Inflammatory macrophage treated with lipopolysaccharide for 1 hour (primary cell): Measurements from ENCODE around the gene C12orf43.
"Not testable (repeated sequence)": the region's sequence is repeated elsewhere in the genome, so short reads cannot be mapped to it uniquely, and the experiment has no call there.

Experiments
- DNase-seq, 2 donors: peaks; one replicate each; pipeline ENCODE4 v3.0.0-alpha.2; 2020 to 2022

The C12orf43 gene, protein sequence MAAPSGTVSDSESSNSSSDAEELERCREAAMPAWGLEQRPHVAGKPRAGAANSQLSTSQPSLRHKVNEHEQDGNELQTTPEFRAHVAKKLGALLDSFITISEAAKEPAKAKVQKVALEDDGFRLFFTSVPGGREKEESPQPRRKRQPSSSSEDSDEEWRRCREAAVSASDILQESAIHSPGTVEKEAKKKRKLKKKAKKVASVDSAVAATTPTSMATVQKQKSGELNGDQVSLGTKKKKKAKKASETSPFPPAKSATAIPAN

DNA sequence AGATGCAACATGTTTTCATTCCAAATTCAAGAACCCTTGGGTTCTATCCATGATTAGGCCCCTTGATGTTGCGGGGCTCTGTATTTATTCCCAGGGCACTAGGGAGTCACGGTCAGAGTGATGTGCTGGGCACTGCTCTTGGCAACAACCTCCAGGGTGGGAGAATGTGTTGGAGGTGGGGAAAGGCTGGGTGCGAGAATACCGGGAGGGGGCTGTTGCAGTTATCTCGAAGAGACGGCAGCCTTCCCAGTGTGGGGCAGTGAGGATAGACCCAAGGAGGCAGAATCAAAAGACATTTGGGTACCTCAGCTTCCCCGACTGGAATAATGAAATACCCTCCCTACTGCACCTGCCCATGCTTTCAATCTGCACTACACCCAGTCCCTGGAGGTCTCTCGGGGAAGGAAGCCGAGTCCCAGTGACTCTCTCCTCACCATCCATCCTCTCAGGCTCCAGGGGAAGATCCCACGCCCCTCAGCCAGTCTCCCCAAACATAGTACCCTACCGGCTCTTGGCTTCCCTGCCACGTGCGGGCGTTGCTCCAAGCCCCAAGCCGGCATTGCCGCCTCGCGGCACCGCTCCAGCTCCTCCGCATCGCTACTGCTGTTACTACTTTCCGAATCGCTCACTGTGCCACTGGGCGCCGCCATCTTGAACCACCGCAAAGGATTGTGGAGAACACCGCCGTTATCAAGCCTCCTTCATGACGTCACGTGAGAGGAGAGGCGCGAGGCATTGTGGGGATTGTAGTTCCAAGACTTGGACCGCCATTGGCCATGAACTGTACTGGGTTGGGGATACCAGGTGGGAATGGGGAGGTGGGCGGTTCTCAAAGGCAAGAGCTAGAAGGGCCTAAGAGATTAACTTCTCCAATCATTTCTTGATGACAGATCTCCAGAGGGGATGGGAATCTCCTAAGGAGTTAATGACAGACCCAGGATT is at the start of gene C12orf43:
C12orf43 (minus strand) TSS at position 663 of the 942 bp plus-strand sequence; CDS start at position 650, 13 bp downstream.
- peak; percentile 84 to 97 for DNase-seq

- no peak for DNase-seq
Measured at GRCh38 chr12:121065345-121065744, 49.1 kb upstream of the C12orf43 start.

DNA sequence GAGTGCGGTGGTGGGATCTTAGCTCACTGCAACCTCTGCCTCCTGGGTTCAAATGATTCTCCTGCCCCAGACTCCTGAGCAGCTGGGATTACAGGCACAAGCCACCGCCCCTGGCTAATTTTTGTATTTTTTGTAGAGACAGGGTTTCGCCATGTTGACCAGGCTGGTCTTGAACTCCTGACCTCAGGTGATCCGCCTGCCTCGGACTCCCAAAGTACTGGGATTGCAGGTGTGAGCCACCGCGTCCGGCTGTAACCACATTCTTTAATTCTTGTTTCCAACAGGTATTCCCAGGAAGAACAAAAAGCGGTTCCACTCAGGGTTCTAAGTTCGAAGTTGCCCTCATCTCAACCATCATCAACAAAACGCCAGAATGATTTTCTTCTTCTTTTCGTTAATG is 48.3 kb upstream of the C12orf43 start:
- DNase-seq, result not testable (repeated sequence)

- no peak for DNase-seq
Measured at GRCh38 chr12:121064116-121064515, 47.8 kb upstream of the C12orf43 start.

- DNase-seq, result no peak
Measured at GRCh38 chr12:121062391-121063045, 46.2 kb upstream of the C12orf43 start.

- DNase-seq, result peak; percentile 17 to 38
Measured at GRCh38 chr12:121061831-121062230, 45.5 kb upstream of the C12orf43 start.

- peak; percentile 69 to 90 for DNase-seq
Measured at GRCh38 chr12:121060149-121061001, 44.1 kb upstream of the C12orf43 start.

DNA sequence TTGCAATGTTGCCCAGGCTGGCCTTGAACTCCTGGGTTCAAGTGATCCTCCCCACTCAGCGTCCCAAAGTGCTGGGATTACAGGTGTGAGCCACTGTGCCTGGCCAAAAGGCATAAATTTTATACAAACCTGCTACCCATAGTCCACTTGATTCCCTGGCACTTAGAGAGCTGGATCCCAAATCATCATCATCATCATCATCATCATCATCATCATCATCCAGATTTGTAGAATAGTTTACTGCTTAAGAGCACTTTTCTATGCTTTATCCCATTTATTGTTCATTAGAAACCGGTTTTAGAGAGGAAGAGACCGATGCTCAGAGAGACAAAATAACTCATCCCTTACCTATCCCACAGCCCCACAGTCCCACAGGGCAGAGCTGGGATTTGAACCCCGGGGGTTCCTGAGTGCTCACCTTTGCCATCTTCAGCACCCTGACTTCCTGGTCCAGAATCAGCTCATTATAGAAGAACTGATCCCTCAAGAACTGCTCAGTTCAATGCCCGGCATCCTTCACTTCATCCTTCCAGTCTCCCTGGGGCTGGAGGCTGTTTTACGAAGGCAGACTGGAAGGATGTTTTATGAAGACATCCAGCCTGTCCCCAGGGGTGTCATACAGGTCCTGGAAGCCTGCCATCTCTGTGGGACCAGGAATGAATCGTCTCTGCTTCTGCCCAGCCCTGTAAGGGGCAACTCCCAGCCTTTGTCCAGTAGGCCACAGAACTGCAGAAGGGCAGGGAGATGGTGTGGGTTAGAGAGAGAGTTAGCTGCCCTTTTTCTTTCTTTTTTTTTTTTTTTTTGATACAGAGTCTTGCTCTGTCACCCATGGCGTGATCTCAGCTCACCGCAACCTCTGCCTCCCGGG is 43.0 kb upstream of the C12orf43 start:
- DNase-seq, result no peak

DNA sequence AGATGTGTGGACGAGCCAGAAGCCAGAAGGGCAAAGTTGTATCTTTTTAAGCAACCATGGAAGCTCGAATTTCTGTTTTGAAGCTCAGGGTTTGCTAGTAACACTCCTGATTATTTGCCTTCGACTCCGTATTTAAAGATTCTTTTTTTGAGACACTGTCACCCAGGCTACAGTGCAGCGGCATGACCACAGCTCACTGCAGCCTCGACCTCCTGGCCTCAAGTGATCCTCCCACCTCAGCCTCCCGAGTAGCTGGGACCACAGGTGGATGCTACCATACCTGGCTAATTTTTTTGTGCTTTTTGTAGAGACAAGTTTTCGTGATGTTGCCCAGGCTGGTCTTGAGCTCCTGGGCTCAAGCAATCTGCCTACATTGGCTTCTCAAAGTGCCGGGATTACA is 41.5 kb upstream of the C12orf43 start:
- no peak for DNase-seq

- no peak for DNase-seq
Measured at GRCh38 chr12:121053706-121054105, 37.4 kb upstream of the C12orf43 start.

- DNase-seq, result no peak
Measured at GRCh38 chr12:121050725-121051124, 34.4 kb upstream of the C12orf43 start.

- DNase-seq, result no peak
Measured at GRCh38 chr12:121048442-121048841, 32.2 kb upstream of the C12orf43 start.

GRCh38 chr12:121047400-121047799 is 31.1 kb upstream of the C12orf43 start:
- DNase-seq, result not testable (repeated sequence)

DNA sequence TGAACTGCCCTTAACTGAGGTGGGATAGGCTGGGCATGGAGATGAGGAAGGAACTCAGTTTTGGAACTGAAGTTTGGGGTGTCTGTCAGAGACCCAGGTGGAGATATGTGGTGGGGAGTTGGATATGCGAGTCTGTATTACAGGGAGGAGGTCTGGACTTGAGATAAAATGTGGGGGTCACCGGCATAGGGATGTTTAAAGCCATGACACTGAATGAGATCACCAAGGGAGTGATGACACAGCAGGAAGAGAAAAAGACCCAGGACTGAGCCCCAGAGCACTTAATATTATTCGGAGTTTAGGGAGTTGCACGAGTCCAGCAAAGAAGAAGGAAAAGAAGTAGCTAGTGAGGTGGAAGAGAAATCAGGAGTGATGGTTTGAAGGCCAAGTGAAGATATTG is 26.8 kb upstream of the C12orf43 start:
- no peak for DNase-seq

DNA sequence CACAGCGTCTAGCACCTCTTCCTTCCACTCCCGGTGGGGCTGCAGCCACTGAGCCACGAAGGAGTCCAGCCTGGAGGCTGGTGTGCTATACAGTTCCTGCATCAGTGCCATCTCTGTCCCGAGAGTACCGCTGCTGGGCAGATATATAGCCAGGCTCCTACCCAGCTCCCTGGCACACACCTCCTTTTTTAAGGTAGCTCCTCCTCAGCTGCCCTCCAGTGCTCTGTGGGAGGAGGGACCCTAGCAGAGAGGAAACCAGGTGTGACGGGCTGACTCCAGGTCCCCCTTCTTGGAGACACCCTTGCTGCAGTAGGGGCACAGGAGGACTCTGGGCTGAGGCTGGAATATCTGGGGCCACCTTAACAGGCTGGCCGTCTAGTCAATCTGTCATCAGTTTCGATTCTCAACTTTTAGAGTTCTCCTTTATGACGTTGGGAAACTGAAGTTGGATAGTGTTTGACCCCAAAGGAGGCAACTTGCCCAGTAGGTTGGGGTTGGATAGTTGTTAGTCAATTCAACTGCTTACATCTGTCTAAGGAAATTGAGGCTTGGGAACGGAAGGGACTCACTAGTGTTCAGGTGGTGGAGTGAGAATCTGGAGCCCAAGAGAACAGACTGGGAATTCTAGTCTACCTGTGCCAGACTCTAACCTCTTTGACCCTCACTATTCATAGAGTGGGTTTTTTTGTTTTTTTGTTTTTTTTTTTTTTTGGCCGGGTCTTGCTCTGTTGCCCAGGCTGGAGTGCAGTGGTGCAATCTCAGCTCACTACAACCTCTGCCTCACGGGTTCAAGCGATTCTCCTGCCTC is 22.8 kb upstream of the C12orf43 start, which contains the start of gene OASL:
OASL (minus strand) TSS at position 386 of the 808 bp plus-strand sequence; CDS start at position 111, 275 bp downstream.
- peak; percentile 91 to 98 for DNase-seq

GRCh38 chr12:121036810-121037326 is 20.6 kb upstream of the C12orf43 start:
- DNase-seq, result peak; percentile 62 to 78

- no peak for DNase-seq
Measured at GRCh38 chr12:121034616-121035305, 18.5 kb upstream of the C12orf43 start.

DNA sequence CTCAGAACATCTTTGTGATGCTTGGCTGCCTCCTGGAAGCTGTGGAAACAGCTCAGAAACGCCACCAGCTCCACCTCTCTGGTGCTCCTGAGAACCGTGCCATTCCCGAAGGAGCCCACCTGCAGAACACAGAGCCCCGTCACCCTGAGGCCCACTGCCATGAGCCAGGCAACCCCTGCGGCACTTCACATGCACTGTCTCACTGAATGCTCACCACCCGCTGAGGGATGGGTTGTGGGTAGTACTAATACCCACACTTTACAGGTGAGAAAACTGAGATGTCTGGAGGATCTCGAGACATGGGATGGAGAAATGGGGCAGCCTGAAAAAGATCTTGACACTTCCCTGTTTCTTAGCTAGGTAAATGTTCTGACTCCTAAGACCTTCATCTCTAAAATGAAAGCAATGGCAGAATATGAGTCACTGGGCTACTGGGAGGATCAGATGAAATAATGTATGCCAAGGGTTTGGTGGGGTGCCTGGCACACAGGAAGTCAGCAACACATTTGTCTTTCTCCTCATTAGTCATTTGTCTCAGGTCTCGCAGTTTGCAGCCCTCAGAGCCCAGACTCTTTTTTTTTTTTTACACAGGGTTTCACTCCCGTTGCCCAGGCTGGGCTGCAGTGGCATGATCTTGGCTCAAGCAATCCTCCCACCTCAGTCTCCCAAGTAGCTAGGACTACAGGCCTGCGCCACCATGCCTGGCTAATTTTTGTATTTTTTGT is 17.5 kb upstream of the C12orf43 start:
- DNase-seq, result peak; percentile 70 to 74
